Measurements from ENCODE around the gene COMMD1. TPM values are rescaled to one million over a fixed set of nuclear protein-coding genes. Genes with fewer than 3 reads are reported as not detected.

COMMD1 gene
- polyA plus RNA-seq, 2 of the 4 experiments (the other 2 are of a cell fraction) = 54.1 to 57.3 TPM

DNA sequence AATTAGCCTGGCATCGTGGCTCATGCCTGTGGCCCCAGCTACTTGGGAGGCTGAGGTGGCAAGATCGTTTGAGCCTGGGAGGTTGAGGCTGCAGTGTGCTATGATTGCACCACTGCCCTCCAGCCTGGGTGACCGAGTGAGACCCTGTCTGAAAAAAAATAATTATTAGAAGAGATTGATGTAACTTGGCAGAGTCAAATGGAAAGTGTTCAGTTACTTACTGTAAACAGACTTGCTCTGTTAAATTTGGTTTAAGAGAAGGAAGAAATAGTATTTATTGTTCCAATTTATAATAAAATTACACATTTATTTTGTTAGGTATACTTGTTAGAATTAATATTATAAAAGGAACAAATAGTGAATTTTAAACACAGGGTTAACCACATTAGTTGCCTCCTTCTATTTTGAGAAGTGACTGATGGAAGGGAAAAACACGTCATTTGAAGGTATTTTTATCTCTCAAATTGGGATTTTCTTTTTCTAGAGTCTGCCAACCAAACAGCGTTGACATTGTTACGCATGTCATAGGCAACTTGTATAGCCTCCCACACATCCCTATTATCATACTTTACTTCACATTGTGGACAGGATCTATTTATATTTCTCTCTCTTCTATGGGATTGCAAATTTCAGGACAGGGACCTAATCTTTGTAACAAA, 171.6 kb downstream of the COMMD1 start:
- no peak overlapping the region for H3K4me3 ChIP-seq
- WGBS (ENCODE audit: missing lambda C conversion rate) = 83% methylated on average over 6 of the region's 6 CpGs
- ATAC-seq (no peak), FAIRE-seq (no peak), DNase-seq (ENCODE audit: low read depth in 1 of 2, low spot score in 1 of 2) (no peak)
- no peaks in the 10 kb centered on the region for H3K4me1 ChIP-seq
- no peak overlapping the region for H3K4me2 ChIP-seq
- no peaks in the 10 kb centered on the region; the same call in 2 of the 3 replicates for H3K9me3 ChIP-seq
- ChIA-PET CTCF (no interaction called here), POLR2A (no interaction called here)
- TF ChIP-seq POLR2A (IDR thresholded peaks at IDR 0.05; ENCODE audit: low read length) (no peak), NPAS2 (CRISPR knock-in tag; IDR thresholded peaks at IDR 0.05; ENCODE audit: borderline replicate concordance) (no peak)
- no peak overlapping the region for H3K27ac ChIP-seq

DNA sequence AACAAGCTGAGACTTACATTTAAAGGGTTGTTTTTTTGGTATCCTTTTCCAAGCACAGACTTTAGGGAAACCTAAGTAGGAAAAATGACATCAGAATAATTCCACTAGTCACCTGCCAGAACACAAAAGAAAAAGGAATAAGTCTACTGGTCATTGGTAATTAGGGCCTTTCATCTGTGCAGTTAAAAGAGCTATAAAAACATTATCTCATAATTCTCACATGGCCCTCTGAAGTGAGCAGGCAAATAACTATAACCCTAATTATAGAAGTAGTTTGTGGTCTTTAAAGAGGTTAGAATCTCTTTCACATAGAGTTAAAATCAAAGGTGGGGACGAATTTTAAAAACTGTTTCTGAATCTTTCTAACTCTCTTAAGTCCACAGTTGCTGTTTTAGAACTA, 179.3 kb downstream of the COMMD1 start:
- Histone ChIP-seq H3K4me3 (no peak overlapping the region), H3K4me2 (no peak overlapping the region), H3K9me3 (no peaks in the 10 kb centered on the region), H3K4me1 (no peaks in the 10 kb centered on the region), H3K27ac (no peak overlapping the region)
- 19% methylated on average over 1 of the region's 1 CpG for WGBS (ENCODE audit: missing lambda C conversion rate)
- ATAC-seq (no peak), FAIRE-seq (no peak), DNase-seq (ENCODE audit: low read depth in 1 of 2, low spot score in 1 of 2) (no peak)
- ChIA-PET POLR2A (no interaction called here), CTCF (no interaction called here)
- no peak for TF ChIP-seq HDAC2 (IDR thresholded peaks at IDR 0.05)
- TF ChIP-seq ZC3H11A (IDR thresholded peaks at IDR 0.05) = no peak
- no peak for TF ChIP-seq GATA3 (IDR thresholded peaks at IDR 0.05; ENCODE audit: borderline replicate concordance)
- TF ChIP-seq ZFP36 (IDR thresholded peaks at IDR 0.05; ENCODE audit: borderline replicate concordance, partially characterized antibody) = no peak
- no peak for TF ChIP-seq EHMT2 (IDR thresholded peaks at IDR 0.05; ENCODE audit: low read depth)
- TF ChIP-seq SREBF2 (IDR thresholded peaks at IDR 0.05) = no peak
- TF ChIP-seq JUN (IDR thresholded peaks at IDR 0.05) = no peak
- TF ChIP-seq, protein P1, sequence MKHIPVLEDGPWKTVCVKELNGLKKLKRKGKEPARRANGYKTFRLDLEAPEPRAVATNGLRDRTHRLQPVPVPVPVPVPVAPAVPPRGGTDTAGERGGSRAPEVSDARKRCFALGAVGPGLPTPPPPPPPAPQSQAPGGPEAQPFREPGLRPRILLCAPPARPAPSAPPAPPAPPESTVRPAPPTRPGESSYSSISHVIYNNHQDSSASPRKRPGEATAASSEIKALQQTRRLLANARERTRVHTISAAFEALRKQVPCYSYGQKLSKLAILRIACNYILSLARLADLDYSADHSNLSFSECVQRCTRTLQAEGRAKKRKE (CRISPR knock-in tag; IDR thresholded peaks at IDR 0.05; ENCODE audit: low read depth) = no peak
- TF ChIP-seq, protein P2, sequence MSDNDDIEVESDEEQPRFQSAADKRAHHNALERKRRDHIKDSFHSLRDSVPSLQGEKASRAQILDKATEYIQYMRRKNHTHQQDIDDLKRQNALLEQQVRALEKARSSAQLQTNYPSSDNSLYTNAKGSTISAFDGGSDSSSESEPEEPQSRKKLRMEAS (IDR thresholded peaks at IDR 0.05) = no peak
- TF ChIP-seq, protein P3, sequence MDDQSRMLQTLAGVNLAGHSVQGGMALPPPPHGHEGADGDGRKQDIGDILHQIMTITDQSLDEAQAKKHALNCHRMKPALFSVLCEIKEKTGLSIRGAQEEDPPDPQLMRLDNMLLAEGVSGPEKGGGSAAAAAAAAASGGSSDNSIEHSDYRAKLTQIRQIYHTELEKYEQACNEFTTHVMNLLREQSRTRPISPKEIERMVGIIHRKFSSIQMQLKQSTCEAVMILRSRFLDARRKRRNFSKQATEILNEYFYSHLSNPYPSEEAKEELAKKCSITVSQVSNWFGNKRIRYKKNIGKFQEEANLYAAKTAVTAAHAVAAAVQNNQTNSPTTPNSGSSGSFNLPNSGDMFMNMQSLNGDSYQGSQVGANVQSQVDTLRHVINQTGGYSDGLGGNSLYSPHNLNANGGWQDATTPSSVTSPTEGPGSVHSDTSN (IDR thresholded peaks at IDR 0.05) = no peak
- TF ChIP-seq FOXS1 (CRISPR knock-in tag; IDR thresholded peaks at IDR 0.05) = no peak
- TF ChIP-seq TFCP2L1 (CRISPR knock-in tag; IDR thresholded peaks at IDR 0.05) = no peak
- TF ChIP-seq, protein P4, sequence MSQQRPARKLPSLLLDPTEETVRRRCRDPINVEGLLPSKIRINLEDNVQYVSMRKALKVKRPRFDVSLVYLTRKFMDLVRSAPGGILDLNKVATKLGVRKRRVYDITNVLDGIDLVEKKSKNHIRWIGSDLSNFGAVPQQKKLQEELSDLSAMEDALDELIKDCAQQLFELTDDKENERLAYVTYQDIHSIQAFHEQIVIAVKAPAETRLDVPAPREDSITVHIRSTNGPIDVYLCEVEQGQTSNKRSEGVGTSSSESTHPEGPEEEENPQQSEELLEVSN (IDR thresholded peaks at IDR 0.05; ENCODE audit: borderline replicate concordance, low read depth) = no peak
- no peak for TF ChIP-seq POLR2AphosphoS2 (conservative IDR thresholded peaks at IDR 0.05; ENCODE audit: low read length)
- TF ChIP-seq RFX5 (IDR thresholded peaks at IDR 0.05) = no peak

DNA sequence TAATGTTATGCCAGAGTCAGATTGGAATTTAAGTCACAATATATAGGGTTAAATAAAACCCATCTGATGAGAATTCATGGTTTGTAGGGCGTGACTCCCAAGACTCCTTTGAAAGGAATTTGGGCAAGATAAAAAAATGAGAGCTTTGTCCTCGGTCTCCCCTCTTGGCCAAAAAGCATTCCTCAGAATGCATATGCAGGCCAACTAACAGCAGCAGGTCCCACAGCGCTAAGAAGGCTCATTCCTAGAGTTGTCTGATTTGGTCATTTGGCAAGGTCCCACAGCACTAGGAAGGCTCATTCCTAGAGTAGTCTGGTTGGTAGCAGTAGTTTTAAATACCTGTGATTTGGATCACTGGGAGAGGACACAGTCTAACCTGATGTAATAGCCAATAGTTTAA, 184.2 kb downstream of the COMMD1 start:
- no peak overlapping the region for H3K27ac ChIP-seq
- H3K4me3 ChIP-seq = no peak overlapping the region
- ChIA-PET POLR2A (no interaction called here), CTCF (no interaction called here)
- no peak for DNase-seq (ENCODE audit: low read depth in 1 of 2, low spot score in 1 of 2)
- H3K4me2 ChIP-seq = no peak overlapping the region
- no peak for ATAC-seq
- no peak for FAIRE-seq
- TF ChIP-seq NR3C1 (IDR thresholded peaks at IDR 0.05) = no peak
- WGBS (ENCODE audit: missing lambda C conversion rate) = 85% methylated on average over 3 of the region's 3 CpGs
- H3K4me1 ChIP-seq = no peaks in the 10 kb centered on the region
- no peaks in the 10 kb centered on the region for H3K9me3 ChIP-seq

DNA sequence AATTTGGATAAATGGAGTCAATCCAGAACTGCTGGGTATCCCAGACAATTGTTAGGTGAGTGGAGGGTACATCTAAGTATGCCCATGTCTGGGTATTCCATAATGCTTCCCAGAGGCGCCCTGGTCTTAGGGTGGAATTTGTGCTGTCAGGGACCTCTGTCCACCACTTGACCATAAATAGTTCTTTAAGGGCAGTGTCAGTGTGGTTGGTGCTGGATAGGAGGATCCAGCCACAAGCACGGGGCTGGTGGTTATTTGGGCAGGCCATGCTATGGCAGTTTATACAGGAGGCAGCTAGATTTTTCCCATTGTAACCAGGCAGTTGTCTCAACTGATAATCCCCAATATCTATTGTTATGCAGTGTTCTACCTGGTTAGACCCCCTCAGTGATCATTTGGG, 186.0 kb downstream of the COMMD1 start:
- ChIA-PET CTCF (interaction anchor here (1.0 kb wide), 1 partner anchor 11 kb away, joined by 4 read pairs; no protein-coding TSS in a partner anchor), POLR2A (no interaction called here)
- H3K4me2 ChIP-seq = no peak overlapping the region
- DNase-seq (ENCODE audit: low read depth in 1 of 2, low spot score in 1 of 2) (no peak), ATAC-seq (no peak), FAIRE-seq (no peak)
- no peaks in the 10 kb centered on the region for H3K9me3 ChIP-seq
- WGBS (ENCODE audit: missing lambda C conversion rate) = 78% methylated on average over 2 of the region's 2 CpGs
- H3K4me1 ChIP-seq = no peaks in the 10 kb centered on the region
- no peak overlapping the region for H3K27ac ChIP-seq
- no peak for TF ChIP-seq JUN (IDR thresholded peaks at IDR 0.05)
- no peak overlapping the region for H3K4me3 ChIP-seq
